ENCODE results near the gene KRTAP1-1.

DNA sequence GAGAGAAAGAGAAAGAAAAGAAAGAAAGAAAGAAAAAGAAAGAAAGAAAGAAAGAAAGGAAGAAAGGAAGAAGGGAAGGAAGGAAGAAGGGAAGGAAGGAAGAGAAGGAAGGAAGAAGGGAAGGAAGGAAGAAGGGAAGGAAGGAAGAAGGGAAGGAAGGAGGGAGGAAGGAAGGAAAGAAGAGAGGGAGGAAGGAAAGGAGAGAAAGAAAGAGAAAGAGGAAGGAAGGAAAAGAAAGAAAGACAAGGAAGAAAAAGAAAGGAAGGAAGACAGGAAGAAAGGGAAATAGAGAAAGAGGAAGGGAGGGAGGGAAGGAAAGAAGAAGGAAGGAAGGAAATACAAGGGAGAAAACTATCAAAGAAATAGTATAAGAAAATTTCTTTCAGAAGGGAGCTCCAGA lies 35.5 kb upstream of the KRTAP1-1 start:
- no peak for TF ChIP-seq POLR2A (IDR thresholded peaks at IDR 0.05)
- TF ChIP-seq, protein P1, sequence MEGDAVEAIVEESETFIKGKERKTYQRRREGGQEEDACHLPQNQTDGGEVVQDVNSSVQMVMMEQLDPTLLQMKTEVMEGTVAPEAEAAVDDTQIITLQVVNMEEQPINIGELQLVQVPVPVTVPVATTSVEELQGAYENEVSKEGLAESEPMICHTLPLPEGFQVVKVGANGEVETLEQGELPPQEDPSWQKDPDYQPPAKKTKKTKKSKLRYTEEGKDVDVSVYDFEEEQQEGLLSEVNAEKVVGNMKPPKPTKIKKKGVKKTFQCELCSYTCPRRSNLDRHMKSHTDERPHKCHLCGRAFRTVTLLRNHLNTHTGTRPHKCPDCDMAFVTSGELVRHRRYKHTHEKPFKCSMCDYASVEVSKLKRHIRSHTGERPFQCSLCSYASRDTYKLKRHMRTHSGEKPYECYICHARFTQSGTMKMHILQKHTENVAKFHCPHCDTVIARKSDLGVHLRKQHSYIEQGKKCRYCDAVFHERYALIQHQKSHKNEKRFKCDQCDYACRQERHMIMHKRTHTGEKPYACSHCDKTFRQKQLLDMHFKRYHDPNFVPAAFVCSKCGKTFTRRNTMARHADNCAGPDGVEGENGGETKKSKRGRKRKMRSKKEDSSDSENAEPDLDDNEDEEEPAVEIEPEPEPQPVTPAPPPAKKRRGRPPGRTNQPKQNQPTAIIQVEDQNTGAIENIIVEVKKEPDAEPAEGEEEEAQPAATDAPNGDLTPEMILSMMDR (IDR thresholded peaks at IDR 0.05) = no peak
- no peak for TF ChIP-seq POLR2AphosphoS5 (IDR thresholded peaks at IDR 0.05)
